ENCODE results near the gene ADAMTSL2.

Gene ADAMTSL2

GRCh38 chr9:133499892-133500270, 34.6 kb upstream of the ADAMTSL2 start:
- ATAC-seq: no peak

GRCh38 chr9:133502112-133502511, 32.4 kb upstream of the ADAMTSL2 start:
- ATAC-seq: no peak
- TF ChIP-seq ZFP30 (CRISPR knock-in tag; IDR thresholded peaks at IDR 0.05) (peak; percentile 96), GLIS3 (CRISPR knock-in tag; IDR thresholded peaks at IDR 0.05) (no peak), RARB (CRISPR knock-in tag; IDR thresholded peaks at IDR 0.05) (no peak)

More at GRCh38 chr9:133499892-133500270, 34.6 kb upstream of the ADAMTSL2 start:
- no peak for TF ChIP-seq CREB5 (CRISPR knock-in tag; IDR thresholded peaks at IDR 0.05; ENCODE audit: low read depth)
- no peak for TF ChIP-seq GLIS3 (CRISPR knock-in tag; IDR thresholded peaks at IDR 0.05)
- no peak for TF ChIP-seq OSR1 (CRISPR knock-in tag; IDR thresholded peaks at IDR 0.05)
- TF ChIP-seq ISL1 (CRISPR knock-in tag; IDR thresholded peaks at IDR 0.05): no peak
- TF ChIP-seq TSHZ2 (CRISPR knock-in tag; IDR thresholded peaks at IDR 0.05): no peak
- no peak for TF ChIP-seq ZFP30 (CRISPR knock-in tag; IDR thresholded peaks at IDR 0.05)
- TF ChIP-seq PATZ1 (CRISPR knock-in tag; IDR thresholded peaks at IDR 0.05; ENCODE audit: borderline replicate concordance): no peak
- TF ChIP-seq SNAI2 (CRISPR knock-in tag; IDR thresholded peaks at IDR 0.05): no peak
- TF ChIP-seq BACH2 (CRISPR knock-in tag; IDR thresholded peaks at IDR 0.05; ENCODE audit: borderline replicate concordance): no peak
- no peak for TF ChIP-seq PPARA (CRISPR knock-in tag; IDR thresholded peaks at IDR 0.05; ENCODE audit: borderline replicate concordance)
- no peak for TF ChIP-seq POU6F1 (CRISPR knock-in tag; IDR thresholded peaks at IDR 0.05; ENCODE audit: borderline replicate concordance, low read depth)
- no peak for TF ChIP-seq RARB (CRISPR knock-in tag; IDR thresholded peaks at IDR 0.05)
- TF ChIP-seq CSDC2 (CRISPR knock-in tag; IDR thresholded peaks at IDR 0.05): no peak
- no peak for TF ChIP-seq ARNTL (CRISPR knock-in tag; IDR thresholded peaks at IDR 0.05; ENCODE audit: borderline replicate concordance, low read depth)

GRCh38 chr9:133505186-133505830, 29.2 kb upstream of the ADAMTSL2 start:
- ATAC-seq: no peak; the same call in 2 of the 3 replicates
- TF ChIP-seq TOX (CRISPR knock-in tag; IDR thresholded peaks at IDR 0.05; ENCODE audit: borderline replicate concordance): no peak

- peak; percentile 31 for ATAC-seq
These were observed 28.4 kb upstream of the ADAMTSL2 start for GRCh38 chr9:133505901-133506652.

More at GRCh38 chr9:133505901-133506652, 28.4 kb upstream of the ADAMTSL2 start:
- TF ChIP-seq PATZ1 (CRISPR knock-in tag; IDR thresholded peaks at IDR 0.05; ENCODE audit: borderline replicate concordance): no peak
- 0 out of 2 replicates have a peak, but pooled peaks have one; percentile 38 for TF ChIP-seq TSHZ2 (CRISPR knock-in tag; IDR thresholded peaks at IDR 0.05)
- no peak for TF ChIP-seq CREB5 (CRISPR knock-in tag; IDR thresholded peaks at IDR 0.05; ENCODE audit: low read depth)
